Epithelial cell of prostate (primary cell): Measurements from ENCODE around the gene ZFHX3.
A peak's percentile ranks its signal among the peaks of the same experiment; 100 is the strongest.
"Not testable (repeated sequence)": the region's sequence is repeated elsewhere in the genome, so short reads cannot be mapped to it uniquely, and the experiment has no call there.

Experiments used
- DNase-seq: peaks from one replicate; pipeline ENCODE4 v3.0.0-alpha.2; 2011; ENCODE audit warnings: low read depth, low spot score
- H3K27ac ChIP-seq: fragments of 450-650 bp; 2 replicates; pipeline ENCODE4 v1.5.1; 2017; ENCODE audit warnings: mild to moderate bottlenecking

Gene ZFHX3

DNA sequence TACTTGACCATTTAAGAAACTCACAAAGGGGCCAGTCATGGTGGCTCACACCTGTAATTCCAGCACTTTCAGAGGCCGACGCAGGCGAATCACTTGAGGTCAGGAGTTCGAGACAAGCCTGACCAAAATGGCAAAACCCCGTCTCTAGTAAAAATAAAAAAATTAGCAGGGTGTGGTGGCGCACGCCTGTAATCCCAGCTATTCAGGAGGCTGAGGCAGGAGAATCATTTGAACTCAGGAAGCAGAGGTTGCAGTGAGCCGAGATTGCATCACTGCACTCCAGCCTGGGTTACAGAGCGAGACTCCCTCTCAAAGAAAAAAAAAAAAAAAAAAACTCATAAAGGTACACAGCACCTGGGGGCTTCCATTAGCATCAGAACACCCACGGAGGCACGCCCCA lies 38.2 kb downstream of the ZFHX3 start:
- not testable (repeated sequence) for H3K27ac ChIP-seq

DNA sequence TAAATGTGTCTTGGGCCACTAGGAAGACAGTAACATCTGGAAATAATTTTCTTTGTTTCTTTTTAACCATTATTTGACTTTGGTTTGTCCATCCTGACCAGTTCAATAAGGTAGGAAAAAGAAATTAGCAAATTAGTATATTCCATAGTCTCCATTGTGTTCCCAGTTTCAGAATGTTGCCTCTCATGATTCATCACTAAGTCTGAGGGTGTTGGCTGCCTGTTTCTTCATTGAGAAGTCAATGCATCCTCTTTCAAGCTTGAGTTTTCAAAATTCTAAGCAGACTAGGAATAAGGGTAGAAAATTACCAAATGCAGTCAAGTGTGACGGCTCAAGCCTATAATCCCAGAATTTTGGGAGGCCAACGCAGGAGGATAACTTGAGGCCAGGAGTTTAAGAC lies 41.9 kb downstream of the ZFHX3 start:
- H3K27ac ChIP-seq: peak overlapping the region; percentile 7
- DNase-seq: no peak

More for the DNA sequence above, 38.2 kb downstream of the ZFHX3 start:
- DNase-seq: not testable (repeated sequence)

DNA sequence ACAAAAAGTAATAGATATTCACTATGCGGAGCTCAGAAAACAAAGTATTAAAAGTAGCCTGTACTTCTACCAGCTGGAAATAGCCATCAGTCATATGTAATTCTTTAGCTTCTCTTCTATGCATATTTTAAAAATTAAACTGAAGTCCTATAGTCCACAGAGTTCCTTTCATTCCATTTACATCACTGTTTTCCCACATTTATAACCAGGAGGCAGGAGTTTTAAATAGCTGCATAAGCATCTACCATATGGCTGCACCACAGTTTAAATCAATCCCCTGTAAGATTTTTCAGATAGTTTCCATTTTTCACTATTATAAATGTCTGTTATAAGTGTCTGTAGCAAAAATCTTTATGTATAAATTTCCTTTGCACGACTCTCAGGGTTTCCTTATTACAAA lies 45.1 kb downstream of the ZFHX3 start:
- H3K27ac ChIP-seq: no peak overlapping the region
- no peak for DNase-seq

DNA sequence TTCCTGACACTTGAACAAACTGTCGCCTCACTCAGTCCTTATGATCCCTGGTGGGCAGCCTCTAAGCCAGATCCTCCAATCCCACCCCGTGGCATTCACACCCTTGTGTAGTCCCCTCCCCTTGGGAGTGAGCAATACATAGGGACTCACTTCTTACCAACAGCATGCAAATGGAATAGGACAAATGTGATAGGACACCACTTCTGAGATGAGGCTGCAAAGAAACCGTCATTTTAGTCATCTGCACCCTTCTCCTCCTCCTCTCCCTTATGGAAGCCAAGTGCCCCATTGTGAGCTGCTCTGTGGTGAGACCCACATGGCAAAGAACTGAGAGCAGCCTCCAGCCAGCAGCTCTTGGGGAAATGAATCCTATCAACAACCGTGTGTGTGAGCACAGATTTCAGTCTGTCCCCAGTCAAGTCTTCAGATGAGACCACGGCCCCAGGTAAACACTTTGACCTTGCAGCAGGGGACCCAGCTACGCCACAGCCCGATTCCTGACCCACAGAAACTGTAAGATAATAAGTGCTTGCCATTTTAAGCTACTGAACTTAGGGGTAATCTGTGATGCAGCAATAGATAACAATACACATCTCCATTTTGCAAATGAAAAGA lies 46.9 kb downstream of the ZFHX3 start:
- H3K27ac ChIP-seq: no peak overlapping the region
- no peak for DNase-seq

DNA sequence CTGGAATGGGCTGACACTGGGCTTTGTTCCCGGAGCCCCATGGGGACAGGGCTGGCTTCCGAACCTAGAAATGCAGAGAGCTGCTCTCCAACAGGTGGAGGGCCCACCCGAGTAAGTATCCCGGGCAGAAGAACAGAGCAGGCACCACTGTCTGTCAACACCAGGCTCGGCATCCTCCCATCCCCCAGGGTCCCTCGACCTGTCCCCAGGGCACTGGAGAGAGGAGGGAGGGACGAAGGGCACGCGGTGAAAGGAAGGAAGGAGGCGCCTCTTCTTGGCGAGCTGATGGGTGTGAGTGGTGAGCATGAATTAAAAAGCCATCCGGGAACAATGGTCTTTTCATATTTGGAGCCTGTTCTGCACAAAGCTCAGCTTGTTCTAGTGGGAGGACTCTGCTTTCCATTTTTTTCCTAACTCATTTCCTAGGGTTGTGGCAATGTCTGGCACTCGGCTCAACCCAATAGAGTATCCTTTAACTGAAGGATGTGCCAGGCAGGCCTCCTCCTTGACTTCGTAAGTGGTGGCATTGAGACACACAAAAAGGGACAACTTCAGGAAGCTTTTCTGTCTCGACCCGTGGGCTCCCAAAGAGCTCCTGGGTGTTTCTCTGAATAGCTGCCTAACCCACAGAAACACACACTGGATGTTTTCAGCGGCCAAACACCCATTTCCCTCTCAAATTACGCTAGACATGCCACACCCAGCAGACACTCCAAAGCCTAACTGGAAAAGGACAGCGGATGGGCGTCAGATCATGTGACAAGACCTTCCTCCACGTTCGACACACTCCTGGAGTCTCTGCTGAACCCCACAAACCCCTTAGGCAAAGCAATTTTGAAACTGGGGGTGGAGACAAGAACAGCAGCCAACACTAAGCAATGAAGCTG lies 47.7 kb downstream of the ZFHX3 start:
- no peak overlapping the region for H3K27ac ChIP-seq
- no peak for DNase-seq

DNA sequence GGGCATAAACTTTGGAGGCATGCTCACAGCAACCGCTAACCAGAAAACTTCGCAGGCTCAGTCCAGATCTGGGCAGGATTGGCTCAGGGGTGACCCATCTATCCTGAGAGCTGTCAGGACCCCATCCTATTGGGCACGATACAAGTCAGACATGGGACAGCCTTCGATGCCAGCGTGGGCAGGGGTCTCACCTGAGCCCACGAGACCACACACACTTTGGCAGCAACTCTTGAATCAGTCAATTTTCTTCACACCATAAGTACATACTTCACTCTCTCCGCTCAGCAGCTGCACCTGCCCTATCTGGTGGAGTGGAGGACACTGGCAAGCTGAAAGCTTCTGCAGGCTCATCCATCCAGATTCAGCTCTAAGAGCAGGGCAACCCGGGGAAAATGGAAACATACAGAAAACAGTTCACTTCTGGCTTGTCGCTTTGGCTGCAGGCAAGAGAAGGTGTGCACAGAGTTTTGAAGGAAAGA lies 48.3 kb downstream of the ZFHX3 start:
- no peak overlapping the region for H3K27ac ChIP-seq
- DNase-seq: no peak

DNA sequence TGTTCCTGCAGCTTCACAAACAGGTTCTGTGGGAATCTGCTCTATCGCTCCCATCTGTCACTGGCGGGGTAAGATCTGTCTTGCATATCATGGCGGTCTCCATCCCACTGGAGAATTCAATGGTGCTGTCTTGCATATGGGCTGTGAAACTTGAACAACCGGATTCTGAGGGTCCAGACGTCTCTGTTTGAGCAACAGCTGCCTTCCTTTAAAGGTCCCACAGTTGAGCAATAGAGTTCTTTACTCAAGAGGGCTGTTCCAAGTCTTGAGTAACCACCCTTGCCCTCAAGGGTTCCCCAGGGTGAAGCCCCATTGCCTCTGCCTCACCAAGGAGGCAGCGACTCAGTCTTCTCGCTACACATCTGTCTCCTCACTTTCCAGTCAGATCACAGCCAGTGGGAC lies 50.8 kb downstream of the ZFHX3 start:
- peak; percentile 58 for DNase-seq
- peak overlapping the region; percentile 15 for H3K27ac ChIP-seq

DNA sequence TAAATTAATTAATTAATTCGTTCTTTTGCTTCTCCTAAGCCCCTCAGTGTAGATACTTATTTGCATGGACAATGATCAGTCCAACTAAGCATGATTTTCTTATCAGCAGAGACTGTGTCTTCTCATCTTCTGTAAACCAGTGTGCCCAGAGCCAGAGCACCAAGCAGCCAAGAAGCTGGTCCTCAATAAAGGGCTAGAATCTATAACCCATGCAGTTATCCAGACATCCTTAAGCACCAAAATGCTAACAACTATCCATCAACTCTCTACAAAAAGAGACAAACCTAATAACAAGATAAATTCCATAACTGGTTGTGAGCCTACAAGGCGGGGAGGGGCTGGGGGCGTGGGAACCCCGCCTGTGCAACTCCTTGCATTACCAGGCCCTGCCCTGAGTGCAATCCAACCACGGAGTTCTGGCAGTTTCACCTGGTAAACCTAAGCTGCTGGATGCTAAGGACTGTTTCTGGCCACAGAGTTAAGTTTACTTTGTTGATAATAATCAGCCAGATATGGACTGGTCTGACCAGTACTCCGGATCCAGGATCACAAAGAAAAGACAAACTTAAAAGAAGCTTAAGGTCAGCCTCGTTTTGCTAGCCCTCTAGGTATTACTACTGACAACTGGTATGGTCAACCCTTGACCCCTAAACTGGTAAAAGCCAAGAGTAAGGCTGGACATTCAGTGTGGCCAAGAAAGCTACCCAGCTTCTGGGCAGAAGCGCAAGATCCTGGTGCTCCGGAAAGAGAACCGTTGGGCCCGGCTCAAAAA lies 51.5 kb downstream of the ZFHX3 start:
- peak; percentile 39 for DNase-seq
- H3K27ac ChIP-seq: peak overlapping the region; percentile 15

DNA sequence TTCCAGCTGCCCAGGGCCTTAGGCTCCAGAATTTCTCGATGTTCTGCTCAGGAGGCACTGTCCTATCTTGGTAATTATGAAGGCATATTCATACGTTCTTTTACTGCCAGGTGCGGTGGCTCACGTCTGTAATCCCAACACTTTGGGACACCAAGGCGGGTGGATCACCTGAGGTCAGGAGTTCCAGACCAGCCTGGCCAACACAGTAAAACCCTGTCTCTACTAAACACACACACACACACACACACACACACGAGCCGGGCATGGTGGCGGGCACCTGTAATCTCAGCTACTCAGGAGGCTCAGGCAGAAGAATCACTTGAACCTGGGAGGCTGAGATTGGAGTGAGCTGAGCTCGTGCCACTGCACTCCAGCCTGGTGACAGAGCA lies 52.1 kb downstream of the ZFHX3 start:
- DNase-seq: not testable (repeated sequence)

DNA sequence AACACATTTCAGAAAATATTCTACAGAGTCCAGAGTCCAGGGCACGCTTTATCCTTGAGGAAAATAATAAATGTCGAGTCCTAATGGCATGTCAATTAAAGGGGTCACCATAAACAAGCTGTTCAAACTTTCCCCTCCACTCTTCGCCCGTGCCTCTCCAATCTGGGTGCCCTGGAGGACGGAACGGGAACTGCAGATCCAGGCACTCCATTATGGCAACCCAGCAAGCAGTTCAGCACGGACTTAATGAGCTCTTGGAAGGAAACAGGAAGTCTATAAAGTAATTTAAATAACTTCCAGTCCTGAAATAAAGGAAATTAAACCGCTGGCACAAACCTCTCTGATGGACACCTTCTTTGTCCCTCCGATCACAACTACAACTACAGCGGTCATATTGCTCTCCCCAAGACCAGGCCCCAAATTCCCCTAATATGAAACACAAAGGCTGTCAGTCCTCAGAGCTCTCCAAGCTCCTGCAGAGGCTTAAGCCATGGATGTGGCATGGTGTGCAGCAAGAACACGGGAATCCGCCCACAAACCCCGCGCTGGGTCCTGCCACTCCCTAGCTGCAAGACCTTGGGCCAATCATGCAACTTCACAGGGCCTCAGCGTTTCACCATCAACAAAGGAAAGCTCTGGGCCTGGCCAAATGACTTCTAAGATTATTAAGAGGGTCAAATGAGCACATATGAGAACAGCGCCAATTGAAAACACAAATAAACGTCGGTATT lies 52.6 kb downstream of the ZFHX3 start:
- DNase-seq: no peak
- H3K27ac ChIP-seq: no peak overlapping the region

More for the DNA sequence above, 52.1 kb downstream of the ZFHX3 start:
- H3K27ac ChIP-seq: not testable (repeated sequence)

DNA sequence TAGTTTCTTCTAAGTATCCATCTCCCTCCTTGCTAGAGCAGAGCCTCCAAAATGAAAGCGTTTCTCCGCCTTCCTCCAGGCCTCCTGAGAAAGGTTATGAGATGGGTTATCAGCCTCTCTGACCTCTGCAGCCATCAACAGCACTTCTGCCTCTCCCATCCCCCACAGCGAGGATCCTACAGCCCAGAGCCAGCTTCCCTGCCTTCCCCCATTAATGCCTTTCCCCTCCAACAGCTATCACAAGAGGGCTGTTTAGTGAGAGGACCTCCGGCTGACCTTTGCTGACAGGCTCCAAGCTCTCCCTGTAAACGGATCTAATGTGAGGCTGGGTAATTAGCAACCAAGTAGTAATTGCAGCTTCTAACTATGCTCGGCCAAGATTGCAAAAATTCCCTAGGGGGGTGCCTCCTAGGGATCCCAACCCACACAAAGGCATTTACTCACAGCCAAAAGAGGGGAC lies 55.8 kb downstream of the ZFHX3 start:
- no peak overlapping the region for H3K27ac ChIP-seq

DNA sequence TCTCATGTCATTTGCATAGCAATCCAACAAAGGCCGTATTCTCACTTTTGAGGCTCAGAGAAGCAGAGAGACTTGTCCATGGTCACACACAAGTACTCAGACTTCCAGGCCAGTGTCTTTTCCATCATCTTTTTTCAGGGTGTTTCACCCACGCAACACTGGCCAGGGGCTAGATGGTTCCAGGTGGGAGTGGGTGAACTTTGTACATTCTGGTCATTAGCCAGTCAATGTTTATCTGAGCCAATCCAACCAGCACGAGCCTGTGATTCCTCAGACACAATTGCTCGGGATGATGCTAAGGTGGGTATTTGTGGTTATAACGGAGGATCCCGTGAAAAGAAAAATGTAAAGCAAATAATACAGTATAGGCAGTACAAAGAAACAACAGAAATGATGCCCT lies 56.3 kb downstream of the ZFHX3 start:
- peak overlapping the region; percentile 97 for H3K27ac ChIP-seq
- no peak for DNase-seq

More for the DNA sequence above, 55.8 kb downstream of the ZFHX3 start:
- no peak for DNase-seq

DNA sequence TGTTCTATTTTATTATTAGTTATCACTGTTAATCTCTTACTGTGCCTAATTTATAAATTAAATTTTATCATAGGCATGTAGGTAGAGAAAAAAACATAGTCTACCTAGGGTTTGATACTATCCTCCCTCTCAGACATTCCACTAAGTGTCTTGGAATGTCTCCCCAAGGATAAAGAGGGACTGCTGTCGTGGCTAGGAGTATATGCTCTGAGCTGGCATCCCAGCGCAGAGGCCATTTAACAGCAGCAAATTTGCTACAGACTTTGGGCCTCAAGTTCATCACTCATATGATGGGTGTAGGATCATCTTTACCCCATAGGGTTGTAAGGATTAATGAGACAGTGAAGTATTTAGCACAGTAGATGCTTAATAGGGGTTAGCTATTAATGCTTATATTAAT lies 56.7 kb downstream of the ZFHX3 start:
- DNase-seq: no peak
- peak overlapping the region; percentile 97 for H3K27ac ChIP-seq

DNA sequence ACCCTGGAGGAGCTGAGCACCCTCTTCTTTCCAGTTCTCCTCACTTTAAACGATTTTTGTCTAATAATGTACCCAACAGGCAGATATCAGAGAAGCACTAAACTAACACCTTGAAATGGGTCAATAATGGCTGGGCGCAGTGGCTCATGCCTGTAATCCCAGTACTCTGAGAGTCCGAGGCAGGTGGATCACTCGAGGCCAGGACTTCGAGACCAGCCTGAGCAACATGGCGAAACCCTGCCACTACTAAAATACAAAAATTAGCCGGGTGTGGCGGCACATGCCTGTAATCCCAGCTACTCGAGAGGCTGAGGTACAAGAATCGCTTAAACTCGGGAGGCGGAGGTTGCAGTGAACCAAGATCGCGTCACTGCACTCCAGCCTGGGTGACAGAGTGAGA lies 57.4 kb downstream of the ZFHX3 start:
- H3K27ac ChIP-seq: peak overlapping the region; percentile 97
- DNase-seq: no peak

DNA sequence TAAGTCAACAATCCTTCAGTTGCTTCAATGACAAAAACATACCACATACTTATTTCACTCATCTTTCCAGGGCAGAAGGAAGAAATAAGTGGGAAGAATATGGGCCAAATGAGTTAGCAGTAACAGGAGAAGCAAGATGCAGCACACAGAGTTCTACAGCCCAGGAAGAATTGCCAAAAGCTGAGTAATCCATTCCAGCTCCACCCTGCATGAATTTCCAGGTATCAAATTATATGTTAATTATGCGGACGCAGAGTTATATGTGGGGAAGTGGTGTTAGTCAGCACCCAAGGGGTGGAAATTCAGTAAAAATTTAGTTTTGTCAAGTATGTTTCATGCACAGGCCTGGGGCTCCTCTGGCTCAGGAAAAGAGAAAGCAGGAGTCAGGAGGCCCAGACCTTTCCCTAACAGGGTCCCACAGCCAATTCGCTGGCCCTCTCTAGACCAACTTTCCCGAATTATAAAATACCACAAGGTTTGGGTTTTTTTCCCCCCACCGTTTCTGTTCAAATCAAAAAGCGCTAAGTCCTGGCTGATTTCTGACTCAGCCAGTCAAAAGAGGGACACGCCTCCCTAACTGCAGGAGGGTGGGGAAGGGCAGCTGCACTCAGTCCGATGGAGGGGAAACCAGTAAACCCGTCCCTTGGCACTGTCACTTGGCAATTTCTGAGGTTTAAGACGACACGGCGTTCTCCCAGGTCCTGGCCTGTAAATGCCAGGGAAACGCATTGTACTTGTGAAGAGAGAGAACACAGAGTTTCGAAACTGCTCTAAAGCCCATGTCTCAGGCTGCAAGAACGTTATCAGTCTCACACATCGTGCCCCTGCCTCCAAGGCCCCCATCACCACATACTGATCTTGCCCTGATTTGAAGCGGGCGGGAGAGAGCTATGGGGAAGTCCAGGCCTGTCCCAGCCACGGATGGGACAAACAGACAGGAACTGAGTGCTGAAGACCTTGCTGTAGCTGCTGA lies 58.1 kb downstream of the ZFHX3 start:
- H3K27ac ChIP-seq: peak overlapping the region; percentile 97
- DNase-seq: peak; percentile 70

DNA sequence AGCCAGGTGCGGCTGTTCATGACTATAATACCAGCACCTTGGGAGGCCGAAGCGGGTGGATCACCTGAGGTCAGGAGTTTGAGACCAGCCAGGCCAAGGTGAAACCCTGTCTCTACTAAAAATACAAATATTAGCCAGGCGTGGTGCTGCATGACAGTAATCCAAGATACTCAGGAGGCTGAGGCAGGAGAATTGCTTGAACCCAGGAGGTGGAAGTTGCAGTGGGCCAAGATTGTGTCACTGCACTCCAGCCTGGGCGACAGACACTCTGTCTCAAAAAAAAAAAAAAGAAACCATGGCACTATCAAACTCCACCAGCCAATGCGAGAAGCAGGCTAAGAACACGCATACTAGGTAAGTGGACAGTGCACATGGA lies 58.7 kb downstream of the ZFHX3 start:
- peak overlapping the region; percentile 97 for H3K27ac ChIP-seq
- not testable (repeated sequence) for DNase-seq

DNA sequence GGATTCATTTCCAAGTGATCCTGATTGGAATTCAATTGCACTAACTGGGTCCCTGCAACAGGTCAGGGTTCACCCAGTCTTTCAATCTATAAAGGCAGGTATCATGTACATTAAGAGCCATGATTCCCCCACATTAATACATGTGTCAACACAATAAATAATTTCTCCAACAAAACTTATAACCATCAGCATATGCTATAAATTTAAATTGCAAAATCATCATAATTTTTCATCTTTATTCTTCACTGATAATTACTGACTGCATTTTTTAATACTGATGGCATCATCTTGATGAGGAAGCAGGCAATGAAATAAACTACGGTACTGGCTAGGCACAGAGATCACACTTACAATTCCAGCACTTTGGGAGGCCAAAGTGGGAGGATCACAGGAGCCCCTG lies 59.4 kb downstream of the ZFHX3 start:
- DNase-seq: no peak
- peak overlapping the region; percentile 97 for H3K27ac ChIP-seq

DNA sequence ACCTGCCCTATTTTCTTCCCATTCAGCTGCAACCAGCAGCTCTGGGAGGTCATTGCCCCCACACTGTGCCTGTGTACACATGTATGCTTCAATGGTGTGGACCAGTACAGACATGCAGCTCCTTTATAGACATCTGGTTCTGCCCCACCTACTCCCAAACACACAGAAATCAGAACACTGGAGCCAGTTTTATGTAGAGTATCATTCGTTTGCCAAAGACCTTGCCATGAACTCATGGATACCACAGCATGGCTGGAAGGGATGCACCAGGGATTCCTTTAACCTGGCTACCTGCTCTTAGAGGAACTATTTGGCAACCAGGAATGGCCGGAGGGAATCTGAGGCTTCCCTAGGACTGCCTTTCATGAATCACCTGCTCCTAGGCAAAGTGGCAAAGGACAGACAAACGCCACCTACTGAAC lies 60.4 kb downstream of the ZFHX3 start:
- peak; percentile 60 for DNase-seq
- peak overlapping the region; percentile 97 for H3K27ac ChIP-seq

DNA sequence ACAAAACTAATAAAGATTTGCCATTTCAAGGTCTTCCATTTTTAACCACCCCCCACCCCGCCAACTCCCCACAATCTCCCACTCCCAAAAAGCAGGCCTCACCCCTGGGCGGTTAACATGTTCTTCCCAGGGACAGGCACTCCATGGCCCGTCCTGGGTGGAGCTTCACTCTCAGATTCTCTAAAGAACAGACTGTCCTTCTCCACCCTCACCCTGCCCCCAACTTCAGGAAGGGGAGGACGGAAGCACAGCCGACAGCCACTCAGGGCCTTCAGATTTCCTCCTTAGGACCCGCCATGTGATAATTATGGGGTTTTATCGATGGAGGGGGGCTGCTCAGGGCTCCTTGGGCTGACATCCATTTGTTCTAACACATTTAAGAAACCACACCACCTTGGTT lies 61.9 kb downstream of the ZFHX3 start:
- H3K27ac ChIP-seq: no peak overlapping the region
- DNase-seq: no peak
